Fibroblast of the aortic adventitia (primary cell): ENCODE measurements around the gene GPRIN3. TPM values are rescaled to one million over a fixed set of nuclear protein-coding genes. Genes with fewer than 3 reads are reported as not detected.
A peak's percentile ranks its signal among the peaks of the same experiment; 100 is the strongest.

Experiments used
- DNase-seq: peaks from one replicate; pipeline ENCODE4 v3.0.0-alpha.2; 2010; ENCODE audit warnings: low read depth
- H3K4me3 ChIP-seq: 2 replicates; pipeline ENCODE4 v1.5.1; 2011; ENCODE audit warnings: low read depth, mild to moderate bottlenecking, control low read depth, low read length, moderate library complexity
- CTCF ChIP-seq: IDR thresholded peaks from 2 replicates; pipeline ENCODE4 v1.5.1; 2011; ENCODE audit warnings: mild to moderate bottlenecking, low read length, control low read depth, inconsistent platforms; ENCODE audit not compliant: insufficient read depth
- total RNA-seq: library from RNA; depleted of rRNA; stranded (reverse); fragments of >200 nt; gene quantifications from 2 replicates; pipeline ENCODE4 v1.2.3, GENCODE V29; 2012; ENCODE audit warnings: low replicate concordance

The GPRIN3 gene
- total RNA-seq, 1 donor: under 0.01 TPM

GRCh38 chr4:89308161-89308500 lies 531 bp upstream of the GPRIN3 start:
- peak; percentile 1 for DNase-seq
- peak overlapping the region; percentile 51 for H3K4me3 ChIP-seq
- TF ChIP-seq CTCF: no peak

GRCh38 chr4:89307178-89307445 lies 488 bp downstream of the GPRIN3 start:
- no peak for DNase-seq
- TF ChIP-seq CTCF: no peak
- H3K4me3 ChIP-seq: no peak overlapping the region

- no peak overlapping the region for H3K4me3 ChIP-seq
- TF ChIP-seq CTCF: no peak
- no peak for DNase-seq
Observed at GRCh38 chr4:89306486-89307177, 968 bp downstream of the GPRIN3 start.

- TF ChIP-seq CTCF: no peak
- DNase-seq: no peak
Observed at GRCh38 chr4:89305712-89306437, 1.7 kb downstream of the GPRIN3 start.

GRCh38 chr4:89305028-89305427 lies 2.6 kb downstream of the GPRIN3 start:
- no peak for DNase-seq
- no peak overlapping the region for H3K4me3 ChIP-seq
- no peak for TF ChIP-seq CTCF

More at GRCh38 chr4:89305712-89306437, 1.7 kb downstream of the GPRIN3 start:
- H3K4me3 ChIP-seq: no peak overlapping the region

- no peak for DNase-seq
- no peak overlapping the region for H3K4me3 ChIP-seq
- no peak for TF ChIP-seq CTCF
Observed at GRCh38 chr4:89303814-89304388, 3.7 kb downstream of the GPRIN3 start.

GRCh38 chr4:89303177-89303576 lies 4.4 kb downstream of the GPRIN3 start:
- H3K4me3 ChIP-seq: no peak overlapping the region
- no peak for TF ChIP-seq CTCF
- DNase-seq: no peak
